Lower leg skin (tissue), 3 donors: ENCODE results near the gene FKBP5.

ENCODE experiments used
- POLR2A ChIP-seq, 2 donors: fragments of 450-650 bp; IDR thresholded peaks; one replicate each; pipeline ENCODE4 v1.6.1; 2016 to 2017; ENCODE audit warnings: antibody characterized with exemption in 2 of 2, mild to moderate bottlenecking in 1 of 2, moderate library complexity in 1 of 2
- TF ChIP-seq, protein P1 (sequence below), 3 donors: fragments of 450-650 bp; IDR thresholded peaks; one replicate each; pipeline ENCODE4 v1.5.1; 2016; ENCODE audit warnings: antibody characterized with exemption in 3 of 3, mild to moderate bottlenecking in 3 of 3, moderate library complexity in 2 of 3

- TF ChIP-seq, protein P1, sequence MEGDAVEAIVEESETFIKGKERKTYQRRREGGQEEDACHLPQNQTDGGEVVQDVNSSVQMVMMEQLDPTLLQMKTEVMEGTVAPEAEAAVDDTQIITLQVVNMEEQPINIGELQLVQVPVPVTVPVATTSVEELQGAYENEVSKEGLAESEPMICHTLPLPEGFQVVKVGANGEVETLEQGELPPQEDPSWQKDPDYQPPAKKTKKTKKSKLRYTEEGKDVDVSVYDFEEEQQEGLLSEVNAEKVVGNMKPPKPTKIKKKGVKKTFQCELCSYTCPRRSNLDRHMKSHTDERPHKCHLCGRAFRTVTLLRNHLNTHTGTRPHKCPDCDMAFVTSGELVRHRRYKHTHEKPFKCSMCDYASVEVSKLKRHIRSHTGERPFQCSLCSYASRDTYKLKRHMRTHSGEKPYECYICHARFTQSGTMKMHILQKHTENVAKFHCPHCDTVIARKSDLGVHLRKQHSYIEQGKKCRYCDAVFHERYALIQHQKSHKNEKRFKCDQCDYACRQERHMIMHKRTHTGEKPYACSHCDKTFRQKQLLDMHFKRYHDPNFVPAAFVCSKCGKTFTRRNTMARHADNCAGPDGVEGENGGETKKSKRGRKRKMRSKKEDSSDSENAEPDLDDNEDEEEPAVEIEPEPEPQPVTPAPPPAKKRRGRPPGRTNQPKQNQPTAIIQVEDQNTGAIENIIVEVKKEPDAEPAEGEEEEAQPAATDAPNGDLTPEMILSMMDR (IDR thresholded peaks at IDR 0.05): no peak
- TF ChIP-seq POLR2A (IDR thresholded peaks at IDR 0.05): no peak
These were observed 41.3 kb downstream of the FKBP5 start for GRCh38 chr6:35647400-35647799.
